CD4-positive, alpha-beta T cell (primary cell): ENCODE data around the gene KRTAP5-8. TPM values are rescaled to one million over a fixed set of nuclear protein-coding genes. Genes with fewer than 3 reads are reported as not detected.
"Not testable (repeated sequence)": the region's sequence is repeated elsewhere in the genome, so short reads cannot be mapped to it uniquely, and the experiment has no call there.

Source experiments
- ATAC-seq: fragments of 200-7000 bp; cut with Tn5 transposase; one replicate; pipeline ENCODE4 v1.10.0; 2022; ENCODE audit warnings: mild to moderate bottlenecking; ENCODE audit not compliant: poor library complexity
- CTCF ChIA-PET: fragments of 350-600 bp; sonication (Branson Sonifier 250); formaldehyde crosslinking; loops from one replicate; lab custom pipeline; 2021; ENCODE audit warnings: antibody characterized with exemption, inconsistent platforms; lab: Charles Lee
- POLR2A ChIA-PET: fragments of 350-600 bp; sonication (Branson Sonifier 250); formaldehyde crosslinking; loops from one replicate; lab custom pipeline; 2021; ENCODE audit warnings: antibody characterized with exemption, inconsistent platforms; lab: Charles Lee
- DNase-seq, 14 experiments: peaks; one replicate each; pipeline ENCODE4 v3.0.0-alpha.2; 2013 to 2020; ENCODE audit warnings: mixed read lengths in 2 of 14
- H3K27ac ChIP-seq, 2 donors: one replicate each; pipeline versions ENCODE4 v1.5.1 to v1.7.0; 2013; ENCODE audit warnings: low read length in 2 of 2, low read depth in 1 of 2, mild to moderate bottlenecking in 1 of 2
- H3K27me3 ChIP-seq, 2 experiments: 1 replicate in 1 of 2; 2 replicates in 1 of 2; pipeline versions ENCODE4 v1.6.1 to v1.7.0; 2013; ENCODE audit warnings: low read length in 2 of 2, control low read depth in 1 of 2, mild to moderate bottlenecking in 1 of 2, moderate library complexity in 1 of 2; ENCODE audit not compliant: insufficient read depth in 2 of 2, control insufficient read depth in 1 of 2
- H3K36me3 ChIP-seq: one replicate; pipeline ENCODE4 v1.6.1; 2013; ENCODE audit warnings: low read length, control low read depth; ENCODE audit not compliant: insufficient read depth
- H3K4me1 ChIP-seq: one replicate; pipeline ENCODE4 v1.6.1; 2013; ENCODE audit warnings: low read length, control low read depth; ENCODE audit not compliant: insufficient read depth
- H3K4me3 ChIP-seq: one replicate; pipeline ENCODE4 v1.5.1; 2013; ENCODE audit warnings: mild to moderate bottlenecking, low read length, moderate library complexity
- H3K9me3 ChIP-seq, 2 experiments: 1 replicate in 1 of 2; 2 replicates in 1 of 2; pipeline versions ENCODE4 v1.6.1 to v1.7.0; 2013; ENCODE audit warnings: low read length in 2 of 2, mild to moderate bottlenecking in 2 of 2, control low read depth in 1 of 2, moderate library complexity in 1 of 2; ENCODE audit not compliant: control insufficient read depth in 1 of 2, insufficient read depth in 1 of 2
- H3K27ac Mint-ChIP-seq: one replicate; pipeline ENCODE4 v1.8.0; 2020; ENCODE audit warnings: mixed read lengths
- H3K27me3 Mint-ChIP-seq: one replicate; pipeline ENCODE4 v1.8.0; 2021; ENCODE audit warnings: mixed read lengths
- H3K36me3 Mint-ChIP-seq: one replicate; pipeline ENCODE4 v1.8.0; 2021; ENCODE audit warnings: low read depth, mixed read lengths
- H3K4me1 Mint-ChIP-seq: one replicate; pipeline ENCODE4 v1.8.0; 2021; ENCODE audit warnings: low read depth, mixed read lengths
- H3K4me3 Mint-ChIP-seq: one replicate; pipeline ENCODE4 v1.8.0; 2020; ENCODE audit warnings: mild to moderate bottlenecking, mixed read lengths
- H3K9me3 Mint-ChIP-seq: one replicate; pipeline ENCODE4 v1.8.0; 2020; ENCODE audit warnings: mixed read lengths
- CTCF ChIP-seq: fragments of 200-600 bp; IDR thresholded peaks from one replicate; pipeline ENCODE4 v1.8.0; 2022; ENCODE audit warnings: antibody characterized with exemption, mild to moderate bottlenecking
- intact Hi-C, 2 experiments: fragments of 100-400 bp; cut with DNase I in 1 of 2; cut with micrococcal nuclease in 1 of 2; formaldehyde crosslinking; loops; one replicate each; pipeline versions ENCODE4 v1.15.1 to v1.9.0; 2023 to 2025; cut with DNase I, micrococcal nuclease
- total RNA-seq, 174 experiments: library from RNA in 2 of 174; stranded (reverse) in 2 of 174; gene quantifications; one replicate each; pipeline ENCODE4 v1.2.3 and lab custom pipeline; 2021 to 2026

KRTAP5-8 gene
- total RNA-seq, 2 experiments from 2014 or later = not detected

- DNase-seq (no peak), ATAC-seq (no peak)
- Histone ChIP-seq H3K36me3 (no peaks in the 10 kb centered on the region), H3K4me3 (no peak overlapping the region), H3K9me3 (no peaks in the 10 kb centered on the region), H3K27ac (no peak overlapping the region), H3K4me1 (no peaks in the 10 kb centered on the region), H3K27me3 (peaks cover 0 to 5% of the 10 kb centered on the region in 2 experiments)
- H3K36me3 Mint-ChIP-seq = no peaks in the 10 kb centered on the region
- H3K27me3 Mint-ChIP-seq = peaks cover 28% of the 10 kb centered on the region
- H3K4me3 Mint-ChIP-seq = no peak overlapping the region
- H3K27ac Mint-ChIP-seq = no peak overlapping the region
- no peak for TF ChIP-seq CTCF
- ChIA-PET CTCF (no interaction called here), POLR2A (no interaction called here)
- H3K9me3 Mint-ChIP-seq = no peaks in the 10 kb centered on the region
- H3K4me1 Mint-ChIP-seq = no peaks in the 10 kb centered on the region
- intact Hi-C loops = no loop called here
Observed at GRCh38 chr11:71568704-71569349, 31.0 kb downstream of the KRTAP5-8 start.

- POLR2A ChIA-PET, CTCF ChIA-PET: not testable (repeated sequence)
Observed at GRCh38 chr11:71571101-71571850, 33.5 kb downstream of the KRTAP5-8 start.

GRCh38 chr11:71572811-71573210 lies 35.0 kb downstream of the KRTAP5-8 start:
- Mint-ChIP-seq H3K27ac (no peak overlapping the region), H3K4me1 (no peaks in the 10 kb centered on the region), H3K4me3 (no peak overlapping the region), H3K9me3 (no peaks in the 10 kb centered on the region), H3K36me3 (no peaks in the 10 kb centered on the region), H3K27me3 (peaks cover 12% of the 10 kb centered on the region)
- no peak for TF ChIP-seq CTCF
- Histone ChIP-seq H3K4me3 (no peak overlapping the region), H3K27me3 (no peaks in the 10 kb centered on the region), H3K4me1 (no peaks in the 10 kb centered on the region), H3K36me3 (no peaks in the 10 kb centered on the region), H3K9me3 (no peaks in the 10 kb centered on the region), H3K27ac (no peak overlapping the region)
- intact Hi-C loops = no loop called here
- CTCF ChIA-PET = no interaction called here
- DNase-seq (no peak), ATAC-seq (no peak)
- POLR2A ChIA-PET = no interaction called here

More at GRCh38 chr11:71571101-71571850, 33.5 kb downstream of the KRTAP5-8 start:
- H3K27ac Mint-ChIP-seq, H3K4me3 ChIP-seq, DNase-seq, H3K9me3 ChIP-seq, H3K27me3 ChIP-seq, H3K27ac ChIP-seq, H3K4me3 Mint-ChIP-seq, H3K4me1 Mint-ChIP-seq, H3K36me3 Mint-ChIP-seq, ATAC-seq, intact Hi-C loops, H3K4me1 ChIP-seq, H3K36me3 ChIP-seq, H3K9me3 Mint-ChIP-seq: not testable (repeated sequence)
- peaks cover 18% of the 10 kb centered on the region for H3K27me3 Mint-ChIP-seq
